HCT116 (cell line): ENCODE results near the gene PEMT. TPM values are rescaled to one million over a fixed set of nuclear protein-coding genes. Genes with fewer than 3 reads are reported as not detected.

Experiments used
- ATAC-seq: fragments of 200-7000 bp; cut with Tn5 transposase; 2 replicates; pipeline ENCODE4 v1.9.1; 2020; ENCODE audit warnings: mild to moderate bottlenecking, moderate library complexity
- BruUV-seq: library from RNA; stranded (reverse); fragments of 400-500 nt; replicated peaks from 2 replicates; lab custom pipeline; 2021; lab: Mats Ljungman, UMichigan
- CTCF ChIA-PET: fragments of 300-600 bp; sonication (Branson Sonifier 250); formaldehyde crosslinking; loops from one replicate; lab custom pipeline; 2021; ENCODE audit warnings: antibody characterized with exemption; lab: Charles Lee
- POLR2A ChIA-PET: fragments of 300-600, 350-600 bp; sonication (Branson Sonifier 250); formaldehyde crosslinking; loops from one replicate; lab custom pipeline; 2021; ENCODE audit warnings: antibody characterized with exemption; lab: Charles Lee
- RAD21 ChIA-PET, 2 experiments: fragments of 300-600 bp; sonication (Branson Sonifier 250); formaldehyde crosslinking; loops; one replicate each; lab custom pipeline; 2023; ENCODE audit warnings: low total read pairs in 2 of 2; ENCODE audit not compliant: uncharacterized antibody in 2 of 2, unreplicated experiment in 2 of 2, low non-redundant PET in 1 of 2; lab: Charles Lee
- DNase-seq: peaks from one replicate; pipeline ENCODE4 v3.0.0-alpha.2; 2010; ENCODE audit warnings: low read depth, low spot score
- H2AFZ ChIP-seq: fragments of 200-600 bp; shearing (Covaris generic), sonication (generic); 2 replicates; pipeline ENCODE4 v1.6.1; 2017; ENCODE audit warnings: low read depth, mixed run types, mixed read lengths, antibody characterized with exemption, low read length; ENCODE audit not compliant: poor library complexity, severe bottlenecking
- H3K27ac ChIP-seq: 2 replicates; pipeline ENCODE4 v1.5.1; 2012; ENCODE audit warnings: low read depth, low read length
- H3K27me3 ChIP-seq: fragments of 200-600 bp; sonication (generic); 2 replicates; pipeline ENCODE4 v1.6.1; 2016; ENCODE audit warnings: mixed run types, low read length, mixed read lengths; ENCODE audit not compliant: insufficient read depth
- H3K36me3 ChIP-seq, 2 experiments: fragments of 200-500 bp in 1 of 2; fragments of 200-600 bp in 1 of 2; sonication (Bioruptor generic) in 1 of 2; sonication (generic) in 1 of 2; 2 replicates each; pipeline versions ENCODE4 v1.5.1 to v1.6.1; 2014 to 2016; ENCODE audit warnings: low read length in 2 of 2, inconsistent platforms in 1 of 2, mixed read lengths in 1 of 2, mixed run types in 1 of 2; ENCODE audit not compliant: insufficient read depth in 2 of 2, control insufficient read depth in 1 of 2
- H3K4me1 ChIP-seq, 2 experiments: fragments of 200-600 bp in 1 of 2; sonication (generic) in 1 of 2; 2 replicates each; pipeline versions ENCODE4 v1.5.1 to v1.6.1; 2012 to 2017; ENCODE audit warnings: low read length in 2 of 2, inconsistent platforms in 1 of 2, mild to moderate bottlenecking in 1 of 2, mixed read lengths in 1 of 2, mixed run types in 1 of 2, moderate library complexity in 1 of 2; ENCODE audit not compliant: insufficient read depth in 2 of 2, control insufficient read depth in 1 of 2
- H3K4me2 ChIP-seq: fragments of 200-600 bp; sonication (generic); 2 replicates; pipeline ENCODE4 v1.6.1; 2017; ENCODE audit warnings: mixed run types, low read length, mixed read lengths
- H3K4me3 ChIP-seq, 2 experiments: fragments of 200-600 bp in 1 of 2; sonication (generic) in 1 of 2; replicated peaks in 1 of 2; 2 replicates each; pipeline ENCODE4 v1.5.1; 2011 to 2016; ENCODE audit warnings: low read length in 2 of 2, control low read depth in 1 of 2, low read depth in 1 of 2, mild to moderate bottlenecking in 1 of 2, mixed read lengths in 1 of 2, mixed run types in 1 of 2
- H3K79me2 ChIP-seq: fragments of 200-600 bp; sonication (generic); 2 replicates; pipeline ENCODE4 v1.6.1; 2017; ENCODE audit warnings: mild to moderate bottlenecking, mixed run types, low read length, moderate library complexity, mixed read lengths; ENCODE audit not compliant: insufficient read depth
- H3K9ac ChIP-seq: fragments of 200-600 bp; sonication (generic); 2 replicates; pipeline ENCODE4 v1.6.1; 2016; ENCODE audit warnings: low read length, mixed read lengths
- H3K9me2 ChIP-seq: fragments of 200-600 bp; sonication (generic), shearing (Covaris generic); 2 replicates; pipeline ENCODE4 v1.6.1; 2017; ENCODE audit warnings: mixed run types, mild to moderate bottlenecking, moderate library complexity; ENCODE audit not compliant: insufficient read depth
- H3K9me3 ChIP-seq, 2 experiments: fragments of 200-500 bp in 1 of 2; fragments of 200-600 bp in 1 of 2; sonication (Bioruptor generic) in 1 of 2; sonication (generic) in 1 of 2; 2 replicates each; pipeline ENCODE4 v1.6.1; 2014 to 2017; ENCODE audit warnings: low read length in 2 of 2, mixed read lengths in 2 of 2, inconsistent platforms in 1 of 2, low read depth in 1 of 2, mild to moderate bottlenecking in 1 of 2, mixed run types in 1 of 2, moderate library complexity in 1 of 2; ENCODE audit not compliant: control insufficient read depth in 1 of 2, insufficient read depth in 1 of 2
- H4K20me1 ChIP-seq: fragments of 200-600 bp; sonication (generic), shearing (Covaris generic); 2 replicates; pipeline ENCODE4 v1.6.1; 2017; ENCODE audit warnings: mixed run types, mild to moderate bottlenecking, moderate library complexity; ENCODE audit not compliant: insufficient read depth
- CBX3 ChIP-seq: IDR thresholded peaks from 2 replicates; pipeline ENCODE4 v1.6.1; 2012; ENCODE audit warnings: low read depth
- CEBPB ChIP-seq: IDR thresholded peaks from 2 replicates; pipeline ENCODE4 v1.6.1; 2012; ENCODE audit warnings: low read depth
- EGR1 ChIP-seq: IDR thresholded peaks from 2 replicates; pipeline ENCODE4 v1.6.1; 2012; ENCODE audit warnings: low read depth
- ELF1 ChIP-seq: IDR thresholded peaks from 2 replicates; pipeline ENCODE4 v1.6.1; 2012; ENCODE audit warnings: low read depth, borderline replicate concordance
- JUND ChIP-seq: IDR thresholded peaks from 2 replicates; pipeline ENCODE4 v1.6.1; 2012
- SIN3A ChIP-seq: IDR thresholded peaks from 2 replicates; pipeline ENCODE4 v1.6.1; 2012; ENCODE audit warnings: low read depth
- SP1 ChIP-seq: IDR thresholded peaks from 2 replicates; pipeline ENCODE4 v1.6.1; 2012; ENCODE audit warnings: low read depth
- SRF ChIP-seq: IDR thresholded peaks from 2 replicates; pipeline ENCODE4 v1.6.1; 2012; ENCODE audit warnings: low read depth
- ZFX ChIP-seq: fragments of 450-650 bp; IDR thresholded peaks from 2 replicates; pipeline ENCODE4 v1.6.1; 2017
- intact Hi-C: fragments of 100-400 bp; cut with micrococcal nuclease; formaldehyde crosslinking; loops from 2 replicates; pipeline ENCODE4 v1.10.0; 2022
- total RNA-seq: library from RNA; stranded (reverse); gene quantifications from one replicate; pipeline ENCODE4 v1.2.1, GENCODE V29; 2021; ENCODE audit not compliant: unreplicated experiment
- TF ChIP-seq, protein P1 (sequence below): IDR thresholded peaks from 2 replicates; pipeline ENCODE4 v1.6.1; 2012; ENCODE audit warnings: low read depth
- TF ChIP-seq, protein P2 (sequence below): IDR thresholded peaks from 2 replicates; pipeline ENCODE4 v1.6.1; 2012
- TF ChIP-seq, protein P3 (sequence below): IDR thresholded peaks from 2 replicates; pipeline ENCODE4 v1.6.1; 2012
- TF ChIP-seq, protein P4 (sequence below), 3 experiments: fragments of 200-600 bp in 1 of 3; sonication (generic) in 1 of 3; IDR thresholded peaks in 2 of 3; conservative IDR thresholded peaks in 1 of 3; 2 replicates each; pipeline ENCODE4 v1.5.1; 2012 to 2017; ENCODE audit warnings: low read depth in 2 of 3, low read length in 2 of 3, antibody characterized with exemption in 1 of 3, borderline replicate concordance in 1 of 3, control low read depth in 1 of 3, mild to moderate bottlenecking in 1 of 3, mixed read lengths in 1 of 3, mixed run types in 1 of 3, moderate library complexity in 1 of 3; ENCODE audit not compliant: insufficient read depth in 1 of 3

Gene PEMT
- total RNA-seq, 1 experiment from 2014 or later: 52.1 TPM

DNA sequence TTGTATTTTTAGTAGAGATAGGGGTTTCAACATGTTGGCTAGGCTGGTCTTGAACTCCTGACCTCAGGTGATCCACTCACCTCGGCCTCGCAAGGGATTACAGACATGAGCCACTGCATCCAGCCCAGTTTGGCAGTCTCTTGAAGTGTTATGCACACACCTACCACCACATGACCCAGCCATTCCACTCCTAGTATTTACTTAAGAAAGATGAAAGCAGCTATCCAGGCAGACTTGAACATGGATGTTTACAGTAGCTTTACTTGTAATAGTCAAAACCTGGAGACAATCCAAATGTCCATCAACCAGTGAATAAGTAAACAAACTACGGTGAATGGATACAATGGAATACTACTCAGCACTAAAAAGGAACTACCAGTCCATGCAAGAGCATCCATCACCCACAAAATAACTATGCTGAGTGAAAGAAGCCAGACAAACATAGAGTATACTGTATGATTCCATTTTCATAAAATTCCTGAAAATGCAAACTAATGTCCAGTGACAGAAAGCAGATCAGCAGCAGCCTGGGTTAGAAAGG lies 57.5 kb downstream of the PEMT start (continued):
- no peak for TF ChIP-seq ZFX
- TF ChIP-seq, protein P1, sequence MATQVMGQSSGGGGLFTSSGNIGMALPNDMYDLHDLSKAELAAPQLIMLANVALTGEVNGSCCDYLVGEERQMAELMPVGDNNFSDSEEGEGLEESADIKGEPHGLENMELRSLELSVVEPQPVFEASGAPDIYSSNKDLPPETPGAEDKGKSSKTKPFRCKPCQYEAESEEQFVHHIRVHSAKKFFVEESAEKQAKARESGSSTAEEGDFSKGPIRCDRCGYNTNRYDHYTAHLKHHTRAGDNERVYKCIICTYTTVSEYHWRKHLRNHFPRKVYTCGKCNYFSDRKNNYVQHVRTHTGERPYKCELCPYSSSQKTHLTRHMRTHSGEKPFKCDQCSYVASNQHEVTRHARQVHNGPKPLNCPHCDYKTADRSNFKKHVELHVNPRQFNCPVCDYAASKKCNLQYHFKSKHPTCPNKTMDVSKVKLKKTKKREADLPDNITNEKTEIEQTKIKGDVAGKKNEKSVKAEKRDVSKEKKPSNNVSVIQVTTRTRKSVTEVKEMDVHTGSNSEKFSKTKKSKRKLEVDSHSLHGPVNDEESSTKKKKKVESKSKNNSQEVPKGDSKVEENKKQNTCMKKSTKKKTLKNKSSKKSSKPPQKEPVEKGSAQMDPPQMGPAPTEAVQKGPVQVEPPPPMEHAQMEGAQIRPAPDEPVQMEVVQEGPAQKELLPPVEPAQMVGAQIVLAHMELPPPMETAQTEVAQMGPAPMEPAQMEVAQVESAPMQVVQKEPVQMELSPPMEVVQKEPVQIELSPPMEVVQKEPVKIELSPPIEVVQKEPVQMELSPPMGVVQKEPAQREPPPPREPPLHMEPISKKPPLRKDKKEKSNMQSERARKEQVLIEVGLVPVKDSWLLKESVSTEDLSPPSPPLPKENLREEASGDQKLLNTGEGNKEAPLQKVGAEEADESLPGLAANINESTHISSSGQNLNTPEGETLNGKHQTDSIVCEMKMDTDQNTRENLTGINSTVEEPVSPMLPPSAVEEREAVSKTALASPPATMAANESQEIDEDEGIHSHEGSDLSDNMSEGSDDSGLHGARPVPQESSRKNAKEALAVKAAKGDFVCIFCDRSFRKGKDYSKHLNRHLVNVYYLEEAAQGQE: no peak
- no peak for TF ChIP-seq CEBPB
- TF ChIP-seq, protein P2, sequence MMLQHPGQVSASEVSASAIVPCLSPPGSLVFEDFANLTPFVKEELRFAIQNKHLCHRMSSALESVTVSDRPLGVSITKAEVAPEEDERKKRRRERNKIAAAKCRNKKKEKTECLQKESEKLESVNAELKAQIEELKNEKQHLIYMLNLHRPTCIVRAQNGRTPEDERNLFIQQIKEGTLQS: no peak

DNA sequence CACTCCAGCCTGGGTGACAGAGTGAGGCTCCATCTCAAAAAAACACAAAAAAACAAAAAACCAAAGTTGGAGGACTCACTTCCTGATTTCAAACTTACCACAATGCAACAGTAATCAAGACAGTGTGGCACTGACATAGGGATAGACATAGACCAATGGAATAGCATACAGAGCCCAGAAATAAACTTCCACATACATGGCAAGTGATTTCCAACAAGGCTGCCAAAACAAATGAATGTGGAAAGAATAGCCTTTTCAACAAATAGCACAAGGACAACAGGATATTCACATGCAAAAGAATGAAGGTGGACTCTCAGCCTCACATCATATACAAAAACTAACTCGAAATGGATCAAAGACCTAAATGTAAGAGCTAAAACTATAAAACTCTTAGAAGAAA lies 58.5 kb downstream of the PEMT start:
- CTCF ChIA-PET: no interaction called here
- no peak overlapping the region for H2AFZ ChIP-seq
- H3K4me1 ChIP-seq: no peaks in the 10 kb centered on the region
- BruUV-seq: no TSS peak
- no peak for DNase-seq
- no peak overlapping the region for H3K9ac ChIP-seq
- RAD21 ChIA-PET: no interaction called here
- no peaks in the 10 kb centered on the region for H3K79me2 ChIP-seq
- POLR2A ChIA-PET: no interaction called here
- no peaks in the 10 kb centered on the region for H3K36me3 ChIP-seq
- H3K27ac ChIP-seq: no peak overlapping the region
- no peak for ATAC-seq
- intact Hi-C loops: no loop called here
- no peaks in the 10 kb centered on the region for H3K27me3 ChIP-seq
- H4K20me1 ChIP-seq: no peaks in the 10 kb centered on the region
- H3K4me2 ChIP-seq: no peak overlapping the region
- no peaks in the 10 kb centered on the region for H3K9me3 ChIP-seq
- H3K4me3 ChIP-seq: no peak overlapping the region
- H3K9me2 ChIP-seq: no peaks in the 10 kb centered on the region
- TF ChIP-seq SRF: no peak
- TF ChIP-seq, protein P1: no peak
- TF ChIP-seq EGR1: no peak
- no peak for TF ChIP-seq SIN3A
- TF ChIP-seq, protein P2: no peak
- TF ChIP-seq CBX3: no peak
- TF ChIP-seq ZFX: no peak
- no peak for TF ChIP-seq JUND
- TF ChIP-seq SP1: no peak
- TF ChIP-seq, protein P3, sequence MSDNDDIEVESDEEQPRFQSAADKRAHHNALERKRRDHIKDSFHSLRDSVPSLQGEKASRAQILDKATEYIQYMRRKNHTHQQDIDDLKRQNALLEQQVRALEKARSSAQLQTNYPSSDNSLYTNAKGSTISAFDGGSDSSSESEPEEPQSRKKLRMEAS: no peak
- no peak for TF ChIP-seq ELF1
- TF ChIP-seq, protein P4, sequence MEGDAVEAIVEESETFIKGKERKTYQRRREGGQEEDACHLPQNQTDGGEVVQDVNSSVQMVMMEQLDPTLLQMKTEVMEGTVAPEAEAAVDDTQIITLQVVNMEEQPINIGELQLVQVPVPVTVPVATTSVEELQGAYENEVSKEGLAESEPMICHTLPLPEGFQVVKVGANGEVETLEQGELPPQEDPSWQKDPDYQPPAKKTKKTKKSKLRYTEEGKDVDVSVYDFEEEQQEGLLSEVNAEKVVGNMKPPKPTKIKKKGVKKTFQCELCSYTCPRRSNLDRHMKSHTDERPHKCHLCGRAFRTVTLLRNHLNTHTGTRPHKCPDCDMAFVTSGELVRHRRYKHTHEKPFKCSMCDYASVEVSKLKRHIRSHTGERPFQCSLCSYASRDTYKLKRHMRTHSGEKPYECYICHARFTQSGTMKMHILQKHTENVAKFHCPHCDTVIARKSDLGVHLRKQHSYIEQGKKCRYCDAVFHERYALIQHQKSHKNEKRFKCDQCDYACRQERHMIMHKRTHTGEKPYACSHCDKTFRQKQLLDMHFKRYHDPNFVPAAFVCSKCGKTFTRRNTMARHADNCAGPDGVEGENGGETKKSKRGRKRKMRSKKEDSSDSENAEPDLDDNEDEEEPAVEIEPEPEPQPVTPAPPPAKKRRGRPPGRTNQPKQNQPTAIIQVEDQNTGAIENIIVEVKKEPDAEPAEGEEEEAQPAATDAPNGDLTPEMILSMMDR (IDR thresholded peaks at IDR 0.05 in 2 of 3, conservative IDR thresholded peaks at IDR 0.05 in 1 of 3; ENCODE audit: borderline replicate concordance in 1 of 3, insufficient read depth in 1 of 3, low read depth in 2 of 3, low read length in 2 of 3): no peak
